ENCODE results near the gene EPHB2. TPM values are rescaled to one million over a fixed set of nuclear protein-coding genes. Genes with fewer than 3 reads are reported as not detected.

The EPHB2 gene
- 10 to 100 TPM; 13.1 to 36.4 (median 30.9) TPM for total RNA-seq (2021; fragmentation: NEBNext Ultra II Directional; extraction: Animal tissue kit (Norgen Biotek cat#: 25700))
- long read RNA-seq, partial matches to known transcripts = 6 of 11 reads
- long read RNA-seq, other reads (novel, unspliced or antisense) = 3 of 11 reads

- TF ChIP-seq CTCF (IDR thresholded peaks at IDR 0.05) = no peak
- Mint-ChIP-seq H3K27ac (peak within 1 kb of the TSS; percentile 49; the same call in 1 of the 2 replicates), H3K4me1 (ENCODE audit: low read depth) (peaks cover 20% of the 10 kb centered on the region), H3K4me3 (peak within 1 kb of the TSS; percentile 86), H3K9me3 (no peaks in the 10 kb centered on the region), H3K27me3 (ENCODE audit: insufficient read depth) (peaks cover 7% of the 10 kb centered on the region), H3K36me3 (ENCODE audit: low read depth) (no peaks in the 10 kb centered on the region; the same call in 1 of the 2 replicates)
- DNase-seq = peak; percentile 8
Measured at GRCh38 chr1:22710701-22711049, at the start of gene EPHB2. Gene EPHB2, plus strand, starts transcription at chr1:22710839. Its CDS starts 144 bp downstream, at chr1:22710983.

GRCh38 chr1:22661880-22662279, 48.8 kb upstream of the EPHB2 start:
- Mint-ChIP-seq H3K27me3 (ENCODE audit: insufficient read depth) (peaks cover 52% of the 10 kb centered on the region), H3K4me3 (no peak overlapping the region), H3K9me3 (no peaks in the 10 kb centered on the region), H3K27ac (no peak overlapping the region), H3K4me1 (ENCODE audit: low read depth) (no peaks in the 10 kb centered on the region), H3K36me3 (ENCODE audit: low read depth) (no peaks in the 10 kb centered on the region)
- no peak for TF ChIP-seq CTCF (IDR thresholded peaks at IDR 0.05)
- DNase-seq = no peak

GRCh38 chr1:22662318-22662717, 48.3 kb upstream of the EPHB2 start:
- peaks cover 50% of the 10 kb centered on the region for H3K27me3 Mint-ChIP-seq (ENCODE audit: insufficient read depth)

GRCh38 chr1:22662986-22663408, 47.6 kb upstream of the EPHB2 start:
- H3K27ac Mint-ChIP-seq = no peak overlapping the region
- TF ChIP-seq CTCF (IDR thresholded peaks at IDR 0.05) = no peak
- no peaks in the 10 kb centered on the region for H3K9me3 Mint-ChIP-seq
- no peak overlapping the region for H3K4me3 Mint-ChIP-seq
- peaks cover 53% of the 10 kb centered on the region for H3K27me3 Mint-ChIP-seq (ENCODE audit: insufficient read depth)
- no peak for DNase-seq
- H3K36me3 Mint-ChIP-seq (ENCODE audit: low read depth) = no peaks in the 10 kb centered on the region
- H3K4me1 Mint-ChIP-seq (ENCODE audit: low read depth) = no peaks in the 10 kb centered on the region

More at GRCh38 chr1:22662318-22662717, 48.3 kb upstream of the EPHB2 start:
- no peak overlapping the region for H3K4me3 Mint-ChIP-seq
- no peaks in the 10 kb centered on the region for H3K9me3 Mint-ChIP-seq
- peak; percentile 20 for DNase-seq
- H3K4me1 Mint-ChIP-seq (ENCODE audit: low read depth) = no peaks in the 10 kb centered on the region
- H3K27ac Mint-ChIP-seq = no peak overlapping the region
- no peaks in the 10 kb centered on the region for H3K36me3 Mint-ChIP-seq (ENCODE audit: low read depth)
- no peak for TF ChIP-seq CTCF (IDR thresholded peaks at IDR 0.05)

GRCh38 chr1:22665752-22666151, 44.9 kb upstream of the EPHB2 start:
- Mint-ChIP-seq H3K27ac (no peak overlapping the region), H3K4me3 (no peak overlapping the region), H3K36me3 (ENCODE audit: low read depth) (no peaks in the 10 kb centered on the region), H3K9me3 (no peaks in the 10 kb centered on the region), H3K27me3 (ENCODE audit: insufficient read depth) (peaks cover 62% of the 10 kb centered on the region), H3K4me1 (ENCODE audit: low read depth) (no peaks in the 10 kb centered on the region)
- peak; percentile 26 for DNase-seq
- TF ChIP-seq CTCF (IDR thresholded peaks at IDR 0.05) = peak; percentile 77
